Stomach smooth muscle (tissue), 2 donors: Measurements from ENCODE around the gene BBC3.

Experiments
- H3K27ac ChIP-seq: one replicate; pipeline ENCODE4 v1.7.0; 2013; ENCODE audit warnings: mild to moderate bottlenecking, low read length, inconsistent platforms
- H3K27me3 ChIP-seq, 2 donors: one replicate each; pipeline ENCODE4 v1.7.0; 2013; ENCODE audit warnings: low read length in 2 of 2; ENCODE audit not compliant: insufficient read depth in 2 of 2, control insufficient read depth in 1 of 2
- H3K36me3 ChIP-seq, 2 donors: one replicate each; pipeline ENCODE4 v1.7.0; 2013; ENCODE audit warnings: low read length in 2 of 2; ENCODE audit not compliant: control insufficient read depth in 2 of 2, insufficient read depth in 2 of 2
- H3K4me1 ChIP-seq: one replicate; pipeline ENCODE4 v1.7.0; 2013; ENCODE audit warnings: low read length; ENCODE audit not compliant: control insufficient read depth, insufficient read depth
- H3K4me3 ChIP-seq, 2 donors: one replicate each; pipeline ENCODE4 v1.7.0; 2013; ENCODE audit warnings: low read length in 2 of 2
- H3K9ac ChIP-seq, 2 donors: one replicate each; pipeline ENCODE4 v1.7.0; 2013; ENCODE audit warnings: low read length in 2 of 2, mild to moderate bottlenecking in 1 of 2
- H3K9me3 ChIP-seq, 2 donors: one replicate each; pipeline ENCODE4 v1.7.0; 2013; ENCODE audit warnings: low read length in 2 of 2; ENCODE audit not compliant: control insufficient read depth in 2 of 2
- donor health status: healthy.
- donor health status: Pancreatic carcinoma.

Gene BBC3

DNA sequence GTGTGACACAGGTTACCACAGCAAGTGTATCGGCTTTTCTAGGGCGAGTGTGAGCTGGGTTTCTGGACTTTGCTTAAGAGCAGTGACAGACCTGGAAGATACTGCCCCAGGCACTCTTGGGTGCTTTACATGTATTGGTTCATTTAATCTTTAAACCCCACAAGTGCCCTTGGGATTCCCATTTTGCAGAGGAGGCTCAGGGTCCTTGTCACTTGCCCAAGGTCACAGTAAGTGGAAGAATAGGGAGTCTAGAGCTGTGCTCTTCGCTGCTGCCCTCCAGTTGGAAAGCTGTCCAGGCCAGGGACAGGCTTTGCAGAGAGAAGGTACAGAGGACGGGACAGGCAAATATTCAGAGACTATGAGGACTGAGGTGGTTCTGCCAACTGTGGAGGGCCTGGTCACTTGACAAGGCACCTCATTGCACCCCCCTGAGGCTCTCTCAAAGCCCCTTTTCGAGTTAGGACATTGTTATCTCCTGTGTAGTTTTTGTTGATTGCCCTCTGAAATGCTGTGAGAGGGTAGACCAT is 42.4 kb downstream of the BBC3 start:
- Histone ChIP-seq H3K4me1 (peaks cover 51% of the 10 kb centered on the region), H3K9me3 (no peaks in the 10 kb centered on the region), H3K27ac (peak overlapping the region; percentile 77), H3K27me3 (no peaks in the 10 kb centered on the region), H3K36me3 (peaks cover 0 to 4% of the 10 kb centered on the region in 2 donors), H3K9ac (no peak overlapping the region), H3K4me3 (no peak overlapping the region)

DNA sequence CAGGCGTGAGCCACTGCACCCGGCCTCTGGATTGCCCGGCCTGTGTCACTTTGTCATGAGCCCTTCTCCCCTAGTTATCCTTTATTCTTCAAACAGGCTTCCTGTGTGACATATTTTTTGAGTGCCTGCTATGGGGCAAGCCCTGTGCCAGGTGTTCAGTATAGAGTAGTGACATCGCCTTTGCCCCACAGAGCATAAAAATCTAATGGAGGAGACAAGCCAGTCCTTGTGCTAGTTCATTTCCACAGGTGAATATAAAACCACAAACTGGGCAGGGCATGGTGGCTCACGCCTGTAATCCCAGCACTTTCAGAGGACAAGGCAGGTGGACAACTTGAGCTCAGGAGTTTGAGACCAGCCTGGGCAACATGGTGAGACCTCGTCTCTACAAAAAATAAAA is 43.2 kb downstream of the BBC3 start:
- peaks cover 51% of the 10 kb centered on the region for H3K4me1 ChIP-seq
- no peaks in the 10 kb centered on the region for H3K9me3 ChIP-seq
- H3K36me3 ChIP-seq = peaks cover 0 to 5% of the 10 kb centered on the region in 2 donors
- no peaks in the 10 kb centered on the region for H3K27me3 ChIP-seq
- peak overlapping the region; percentile 77 for H3K27ac ChIP-seq
- no peak overlapping the region for H3K4me3 ChIP-seq
- no peak overlapping the region for H3K9ac ChIP-seq

- Histone ChIP-seq H3K4me3 (no peak overlapping the region), H3K27ac (peak overlapping the region; percentile 77), H3K4me1 (peaks cover 51% of the 10 kb centered on the region), H3K9ac (no peak overlapping the region), H3K27me3 (no peaks in the 10 kb centered on the region), H3K9me3 (no peaks in the 10 kb centered on the region), H3K36me3 (peaks cover 0 to 8% of the 10 kb centered on the region in 2 donors)
These were observed 43.7 kb downstream of the BBC3 start for GRCh38 chr19:47187335-47187655.

- H3K4me3 ChIP-seq = peak overlapping the region in 1 of 2 donors; percentile 15
- H3K27me3 ChIP-seq = no peaks in the 10 kb centered on the region
- H3K9ac ChIP-seq = no peak overlapping the region
- H3K9me3 ChIP-seq = no peaks in the 10 kb centered on the region
- peaks cover 0 to 8% of the 10 kb centered on the region in 2 donors for H3K36me3 ChIP-seq
- peak overlapping the region; percentile 77 for H3K27ac ChIP-seq
- peaks cover 51% of the 10 kb centered on the region for H3K4me1 ChIP-seq
These were observed 44.3 kb downstream of the BBC3 start for GRCh38 chr19:47186446-47187334.

DNA sequence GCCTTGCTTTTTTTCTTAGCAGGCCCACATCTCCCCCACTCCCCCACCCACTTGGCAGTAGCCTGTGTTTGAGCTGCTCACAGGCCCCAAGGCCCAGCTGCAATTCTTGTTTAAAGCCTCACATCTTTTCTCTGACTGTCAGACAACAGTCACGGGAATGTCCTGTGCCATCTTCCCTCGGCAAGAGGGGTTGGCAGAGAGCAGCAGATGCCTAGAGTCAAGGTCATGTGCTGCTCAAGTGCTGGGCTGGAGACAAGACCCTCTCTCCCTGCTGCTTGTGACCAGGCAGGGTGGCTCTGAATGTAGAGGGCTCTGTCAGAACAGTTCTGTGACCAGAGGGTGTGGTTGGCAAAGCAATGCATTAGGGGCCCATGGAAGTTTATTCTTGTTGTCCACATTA is 47.4 kb downstream of the BBC3 start:
- H3K27ac ChIP-seq = no peak overlapping the region
- H3K27me3 ChIP-seq = no peaks in the 10 kb centered on the region
- H3K9me3 ChIP-seq = no peaks in the 10 kb centered on the region
- H3K4me3 ChIP-seq = no peak overlapping the region
- peaks cover 21% of the 10 kb centered on the region for H3K4me1 ChIP-seq
- H3K9ac ChIP-seq = no peak overlapping the region
- peaks cover 0 to 9% of the 10 kb centered on the region in 2 donors for H3K36me3 ChIP-seq

GRCh38 chr19:47179653-47180310 is 51.2 kb downstream of the BBC3 start:
- H3K36me3 ChIP-seq = peaks cover 0 to 9% of the 10 kb centered on the region in 2 donors
- H3K27ac ChIP-seq = peak overlapping the region; percentile 4
- no peaks in the 10 kb centered on the region for H3K27me3 ChIP-seq
- no peaks in the 10 kb centered on the region for H3K9me3 ChIP-seq
- no peak overlapping the region for H3K9ac ChIP-seq
- H3K4me1 ChIP-seq = peaks cover 16% of the 10 kb centered on the region
- no peak overlapping the region for H3K4me3 ChIP-seq

- H3K9me3 ChIP-seq = no peaks in the 10 kb centered on the region
- H3K4me1 ChIP-seq = peaks cover 16% of the 10 kb centered on the region
- H3K4me3 ChIP-seq = peak overlapping the region in 1 of 2 donors; percentile 16
- peak overlapping the region; percentile 56 for H3K27ac ChIP-seq
- H3K9ac ChIP-seq = no peak overlapping the region
- H3K27me3 ChIP-seq = no peaks in the 10 kb centered on the region
- peaks cover 9 to 11% of the 10 kb centered on the region in 2 donors for H3K36me3 ChIP-seq
These were observed 54.3 kb downstream of the BBC3 start for GRCh38 chr19:47176627-47177090.

DNA sequence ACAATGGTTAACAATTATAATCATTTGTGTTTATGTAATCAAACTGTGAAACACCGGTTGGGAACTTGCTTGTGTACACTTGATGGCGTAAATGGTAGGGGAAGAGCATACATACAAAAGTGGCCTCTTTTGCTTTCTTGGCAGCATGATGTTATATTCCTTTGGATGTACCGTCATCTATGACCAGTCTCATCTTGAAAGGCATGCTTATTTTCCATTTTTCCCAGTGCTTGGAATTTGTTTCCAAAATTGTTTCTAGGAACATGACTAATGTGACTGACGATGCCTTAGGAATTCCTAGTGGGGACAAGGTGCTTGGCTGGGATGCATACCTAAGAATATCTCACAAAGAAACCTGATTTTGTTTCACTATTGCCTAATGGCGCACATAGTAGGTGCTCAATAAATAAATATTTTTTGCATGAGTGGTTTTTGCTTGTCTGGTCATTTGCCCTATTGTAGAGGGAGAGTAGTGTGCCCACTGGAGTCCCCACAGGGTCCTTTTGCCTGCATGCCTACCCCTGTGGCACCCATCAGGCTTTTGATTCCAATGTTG is 54.9 kb downstream of the BBC3 start:
- no peaks in the 10 kb centered on the region for H3K27me3 ChIP-seq
- H3K4me3 ChIP-seq = peak overlapping the region in 1 of 2 donors; percentile 16
- no peaks in the 10 kb centered on the region for H3K9me3 ChIP-seq
- H3K4me1 ChIP-seq = peaks cover 16% of the 10 kb centered on the region
- no peak overlapping the region for H3K9ac ChIP-seq
- H3K36me3 ChIP-seq = peaks cover 9 to 11% of the 10 kb centered on the region in 2 donors
- H3K27ac ChIP-seq = peak overlapping the region; percentile 56

- H3K27me3 ChIP-seq = no peaks in the 10 kb centered on the region
- peaks cover 16% of the 10 kb centered on the region for H3K4me1 ChIP-seq
- no peak overlapping the region for H3K27ac ChIP-seq
- H3K9ac ChIP-seq = no peak overlapping the region
- H3K36me3 ChIP-seq = peaks cover 17 to 19% of the 10 kb centered on the region in 2 donors
- no peaks in the 10 kb centered on the region for H3K9me3 ChIP-seq
- H3K4me3 ChIP-seq = no peak overlapping the region
These were observed 58.1 kb downstream of the BBC3 start for GRCh38 chr19:47172666-47173455.
